NCI-H2107 (cell line): ENCODE measurements around the gene SCLT1.
"Not testable (repeated sequence)": the region's sequence is repeated elsewhere in the genome, so short reads cannot be mapped to it uniquely, and the experiment has no call there.

Experiments used
- DNase-seq: peaks from one replicate; lab custom pipeline; 2025; lab: John Stamatoyannopoulos, UW

SCLT1 gene

DNA sequence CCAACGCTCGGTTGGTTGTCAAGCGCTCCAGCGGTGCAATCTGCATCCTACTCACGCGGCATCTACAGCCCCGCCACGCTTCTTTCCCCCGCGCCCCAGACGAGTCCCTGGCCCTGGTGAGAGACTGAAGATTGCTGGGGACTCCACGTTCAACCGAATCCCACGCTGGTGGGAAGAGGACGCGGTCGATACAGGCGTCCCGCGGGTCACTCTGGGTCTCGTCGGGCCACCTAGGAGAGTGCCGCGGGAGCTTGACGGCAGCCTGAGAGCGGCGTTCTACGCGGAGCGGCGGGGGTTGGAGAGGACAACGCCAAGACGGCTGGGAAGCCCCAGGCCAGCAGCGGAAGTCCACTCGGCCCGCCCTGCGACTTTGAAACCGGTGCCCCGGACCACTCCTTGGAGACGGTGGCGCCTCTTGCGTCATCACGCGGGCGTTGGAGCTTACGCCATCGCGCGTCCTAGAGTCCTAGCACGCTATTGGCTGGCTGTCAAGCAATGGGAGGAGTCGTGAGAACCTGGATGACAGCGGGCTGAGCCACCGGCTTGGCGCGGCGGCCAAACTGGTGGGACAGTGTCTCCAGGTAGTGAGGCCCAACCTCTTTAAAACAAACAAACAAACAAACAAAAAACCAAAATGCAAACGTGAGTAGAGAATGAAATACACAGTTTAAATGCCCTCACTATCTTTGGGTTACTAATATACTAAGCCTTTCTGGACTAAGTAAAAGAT lies at the start of gene SCLT1:
SCLT1 (minus strand) TSS at position 349 of the 730 bp plus-strand sequence. CDS start 436 bp downstream, outside the sequence.
- peak; percentile 76 for DNase-seq

GRCh38 chr4:129140521-129140920 lies 47.2 kb upstream of the SCLT1 start:
- no peak for DNase-seq

DNA sequence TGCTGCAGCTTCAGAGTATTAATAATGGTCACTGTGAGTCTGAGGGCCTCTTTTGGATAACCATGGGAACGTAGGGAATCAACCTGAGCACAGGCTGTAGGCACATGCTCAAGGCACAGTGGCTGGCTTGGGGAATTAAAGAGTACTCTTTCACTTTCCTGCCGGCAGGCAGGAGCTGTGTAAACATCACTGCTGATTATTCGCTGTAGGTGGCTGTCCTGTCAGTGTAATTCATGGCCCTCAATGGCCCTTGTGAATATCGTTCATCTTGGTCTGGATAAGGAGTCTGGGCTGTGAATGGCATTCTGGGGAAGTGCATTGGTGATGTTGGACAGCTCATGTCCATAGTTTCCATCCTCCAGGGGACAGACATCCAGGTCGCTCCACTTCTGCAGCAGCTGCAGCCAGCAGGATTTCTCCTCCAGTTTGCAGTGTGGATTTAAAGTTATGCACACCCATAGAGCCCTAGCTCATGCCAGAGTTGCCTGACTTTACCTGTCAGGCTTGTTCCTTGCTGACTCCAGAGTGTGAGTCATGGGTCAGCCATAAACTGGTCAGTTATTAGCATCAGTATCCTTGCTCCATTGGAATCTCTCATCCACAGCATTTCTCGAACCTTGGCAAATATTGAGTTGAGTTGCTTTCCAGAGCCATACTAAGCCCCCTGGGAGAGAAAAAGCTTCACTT lies 45.6 kb upstream of the SCLT1 start:
- DNase-seq = no peak

- no peak for DNase-seq
Measured at GRCh38 chr4:129136433-129136832, 43.1 kb upstream of the SCLT1 start.

- no peak for DNase-seq
Measured at GRCh38 chr4:129131343-129131742, 38.0 kb upstream of the SCLT1 start.

DNA sequence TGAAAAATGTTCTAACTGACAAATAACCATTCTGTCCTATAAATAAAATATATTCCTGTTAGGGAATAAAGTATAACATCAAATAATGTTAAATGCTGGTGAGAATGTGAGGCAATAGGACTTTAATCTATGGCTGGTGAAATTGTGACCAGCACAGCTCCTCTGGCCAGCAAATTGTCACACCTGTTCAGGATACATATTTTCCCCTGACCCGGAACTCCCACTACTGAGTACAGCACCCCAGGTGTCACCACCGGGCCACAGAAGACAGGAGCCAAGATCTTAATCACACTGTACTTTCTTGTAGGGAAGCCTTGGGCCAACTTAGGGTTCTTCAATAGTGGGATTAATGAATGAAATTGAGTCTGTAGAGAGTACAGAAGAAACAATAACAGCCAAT lies 35.8 kb upstream of the SCLT1 start:
- no peak for DNase-seq

GRCh38 chr4:129126614-129127013 lies 33.3 kb upstream of the SCLT1 start:
- DNase-seq = not testable (repeated sequence)

DNA sequence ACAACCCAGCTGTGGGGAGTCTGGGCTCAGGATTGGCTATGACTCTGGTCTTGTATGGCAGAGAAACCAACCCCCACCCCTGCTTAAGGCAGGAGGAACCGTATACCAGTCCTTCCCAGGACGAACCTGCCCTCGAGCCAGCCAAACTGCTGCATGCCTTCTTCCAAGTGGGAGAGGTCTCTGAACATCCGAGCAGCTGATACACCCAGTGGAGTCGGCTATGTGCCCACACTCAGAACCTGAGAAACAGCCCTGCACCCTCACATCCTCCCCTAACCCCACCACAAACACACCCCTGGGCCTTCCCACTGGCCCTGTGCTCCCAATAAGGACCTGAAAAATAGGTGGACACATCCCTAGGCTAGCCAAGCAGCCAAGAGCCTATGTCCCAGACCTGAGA lies 24.4 kb upstream of the SCLT1 start:
- no peak for DNase-seq

DNA sequence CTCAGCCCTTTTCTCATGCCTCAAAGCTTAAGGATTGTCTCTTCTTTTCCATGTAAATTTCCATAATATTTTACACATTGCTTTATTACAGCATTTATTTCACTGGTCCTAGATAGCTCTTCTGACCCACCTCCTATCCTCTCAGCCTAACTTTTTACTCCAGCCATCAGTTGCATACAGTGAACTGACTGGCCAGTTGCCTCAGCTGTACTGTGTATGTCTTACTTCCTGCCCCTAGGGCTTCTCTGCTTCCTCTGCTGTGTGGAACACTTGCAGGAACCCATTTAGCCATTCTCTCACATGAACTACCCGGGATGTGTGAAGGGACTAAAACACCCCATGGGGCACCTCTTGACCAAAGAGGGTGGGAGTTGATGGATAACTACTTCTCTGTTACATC lies 20.6 kb upstream of the SCLT1 start:
- no peak for DNase-seq

- DNase-seq = no peak
Measured at GRCh38 chr4:129113434-129113833, 20.1 kb upstream of the SCLT1 start.

- DNase-seq = no peak
Measured at GRCh38 chr4:129111919-129112318, 18.6 kb upstream of the SCLT1 start.

DNA sequence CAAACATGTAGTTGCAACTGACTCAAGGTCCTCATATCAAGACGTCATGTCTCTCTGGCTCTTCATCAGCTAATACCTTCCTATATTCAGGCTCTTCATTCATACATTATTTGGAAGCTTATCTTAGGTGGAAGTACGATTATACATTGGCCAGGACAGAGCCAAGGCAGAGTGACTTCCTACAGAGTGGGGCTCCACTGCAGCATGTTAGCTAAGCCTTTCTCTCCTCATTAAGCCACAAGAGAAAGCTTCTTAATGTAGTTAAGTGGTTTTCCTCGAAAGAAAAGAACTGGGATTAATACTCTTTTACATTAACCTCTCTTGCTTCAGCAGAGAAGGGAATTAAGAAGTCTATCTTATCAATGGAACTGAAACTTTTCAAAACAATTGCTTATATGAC lies 17.6 kb upstream of the SCLT1 start:
- DNase-seq = no peak

GRCh38 chr4:129109965-129110824 lies 16.9 kb upstream of the SCLT1 start:
- no peak for DNase-seq

DNA sequence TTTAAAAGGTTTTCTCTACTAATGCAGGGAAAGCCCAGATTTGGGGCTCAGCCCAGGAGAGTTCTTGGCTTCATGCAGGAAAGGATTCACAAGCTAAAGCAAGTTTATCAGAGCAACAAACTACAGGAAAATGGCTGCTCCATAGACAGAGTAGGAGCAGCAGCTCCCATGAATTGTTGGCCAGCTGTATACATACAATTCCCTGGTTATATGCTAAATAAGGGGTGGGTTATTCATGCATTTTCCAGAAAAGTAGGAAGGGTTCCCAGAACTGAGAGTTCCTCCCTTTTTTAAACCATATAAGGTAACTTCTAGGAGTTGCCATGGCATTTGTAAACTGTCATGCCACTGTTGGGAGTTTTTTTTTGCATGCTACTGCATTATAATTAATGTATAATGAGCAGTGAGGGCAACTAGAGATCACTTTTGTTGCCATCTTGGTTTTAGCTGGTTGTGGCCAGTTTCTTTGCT lies 5.2 kb upstream of the SCLT1 start:
- no peak for DNase-seq

- DNase-seq = no peak
Measured at GRCh38 chr4:129095811-129096454, 2.6 kb upstream of the SCLT1 start, which contains the start of gene C4orf33. Gene C4orf33 (plus strand): TSS chr4:129096152. CDS start chr4:129102611, 6,459 bp downstream.

DNA sequence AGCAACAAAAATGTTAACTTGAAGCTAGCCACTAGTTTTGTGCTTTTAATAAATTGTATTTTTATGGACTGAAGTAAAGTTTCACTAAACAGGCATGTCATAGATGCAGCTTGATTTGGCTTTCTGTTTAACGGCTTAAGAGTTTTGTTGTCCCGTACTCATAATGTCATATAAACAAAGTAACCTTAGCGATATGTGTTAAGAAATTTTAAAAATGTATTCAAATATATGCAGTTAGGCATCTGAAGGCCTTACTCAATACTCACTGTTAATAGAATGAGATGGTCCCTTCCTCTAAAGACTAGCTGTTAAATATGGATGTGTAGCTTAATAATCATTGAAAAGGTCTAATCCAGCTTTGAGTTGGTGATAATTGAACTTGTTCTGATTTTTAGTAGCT lies 1.0 kb upstream of the SCLT1 start:
- DNase-seq = no peak

DNA sequence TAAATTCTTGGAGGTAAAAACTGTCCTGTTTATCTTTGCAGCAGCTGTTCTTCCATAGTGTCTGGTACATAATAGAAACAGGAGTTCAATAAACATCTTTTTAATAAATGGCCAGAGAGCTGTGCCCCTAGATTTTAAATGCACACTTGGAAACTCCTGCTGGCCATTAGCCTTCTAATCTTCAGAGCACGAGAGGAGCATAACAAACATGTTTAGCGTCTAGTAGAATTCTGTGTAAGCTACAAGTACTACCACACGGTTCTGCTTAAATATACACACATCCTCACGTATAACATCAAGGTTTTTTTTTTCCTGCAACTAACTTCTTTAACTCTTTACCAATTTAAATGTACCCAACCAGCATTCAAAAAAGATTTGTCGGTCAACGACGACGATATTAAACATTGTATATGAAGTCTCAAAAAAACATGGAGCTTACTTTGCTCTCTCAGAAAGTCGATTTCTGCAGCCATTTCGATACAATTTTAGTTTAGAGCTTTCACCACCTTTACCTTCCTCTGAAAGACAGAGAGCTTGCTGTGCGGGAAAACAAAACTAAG lies 628 bp downstream of the SCLT1 start:
- no peak for DNase-seq

GRCh38 chr4:129087516-129087915 lies 5.8 kb downstream of the SCLT1 start:
- no peak for DNase-seq

- no peak for DNase-seq
Measured at GRCh38 chr4:129085472-129085871, 7.9 kb downstream of the SCLT1 start.

DNA sequence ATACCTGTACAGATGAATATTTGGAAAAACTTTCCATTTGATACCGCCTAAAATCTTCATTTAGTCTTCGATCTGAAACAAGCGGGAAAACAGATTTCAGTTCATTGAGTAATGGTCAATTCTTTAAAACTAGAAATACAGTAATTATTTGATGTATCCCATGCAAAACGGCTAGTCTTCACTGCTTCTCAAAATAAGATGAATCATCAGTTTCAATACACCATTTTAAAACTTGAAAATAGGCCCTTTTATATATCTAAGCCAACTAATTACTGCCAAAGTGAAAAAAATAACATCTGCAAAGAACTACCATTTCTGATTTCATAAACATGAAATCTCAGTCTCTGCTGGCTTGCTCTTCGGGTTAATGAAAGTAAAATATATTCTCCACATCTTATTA lies 11.0 kb downstream of the SCLT1 start:
- DNase-seq = no peak

DNA sequence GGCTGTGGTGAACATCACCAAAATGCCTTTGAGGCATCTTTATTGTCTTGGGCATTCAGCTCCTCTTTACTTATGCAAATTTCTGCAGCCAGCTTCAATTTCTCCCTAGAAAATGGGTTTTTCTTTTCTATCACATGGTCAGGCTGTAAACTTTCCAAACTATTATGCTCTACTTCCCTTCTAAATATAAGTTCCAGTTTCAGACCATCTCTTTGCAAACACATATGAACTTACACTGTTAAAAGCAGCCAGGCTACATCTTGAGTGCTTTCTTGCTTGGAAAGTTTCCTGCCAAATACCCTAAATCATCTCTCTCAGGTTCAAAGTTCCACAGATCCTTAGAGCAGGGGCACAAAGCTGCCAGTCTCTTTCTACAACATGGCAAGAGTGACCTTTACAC lies 13.2 kb downstream of the SCLT1 start:
- no peak for DNase-seq

DNA sequence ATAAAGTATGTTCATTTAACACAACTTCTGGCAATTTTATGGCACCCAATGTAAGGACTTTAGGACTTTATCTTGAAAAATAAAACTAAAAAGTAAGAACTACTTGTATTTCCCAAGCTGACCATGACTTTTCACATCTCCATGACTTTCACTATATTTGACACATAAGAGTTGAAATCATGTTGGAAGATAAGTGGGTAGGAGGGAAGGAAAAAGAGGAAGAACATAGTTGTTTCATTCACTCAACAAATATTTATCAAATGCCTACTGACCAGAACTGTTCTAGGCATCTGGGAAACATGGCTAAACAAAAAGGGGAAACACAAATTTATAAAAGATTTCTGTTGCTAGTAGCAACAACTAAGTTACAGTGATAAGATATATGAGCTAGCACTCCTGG lies 16.0 kb downstream of the SCLT1 start:
- no peak for DNase-seq
